KMS-11 (cell line): Measurements from ENCODE around the gene USPL1.

Experiments
- H2AFZ ChIP-seq: fragments of 200-600 bp; sonication (generic); 2 replicates; pipeline ENCODE4 v1.6.1; 2016; ENCODE audit warnings: antibody characterized with exemption, mixed run types, low read depth
- H3K27ac ChIP-seq: fragments of 200-600 bp; sonication (generic); 2 replicates; pipeline ENCODE4 v1.6.1; 2016; ENCODE audit warnings: mild to moderate bottlenecking, mixed run types
- H3K27me3 ChIP-seq: fragments of 200-600 bp; sonication (generic); 2 replicates; pipeline ENCODE4 v1.6.1; 2017; ENCODE audit warnings: mild to moderate bottlenecking, low read depth, mixed run types, moderate library complexity; ENCODE audit not compliant: insufficient read depth
- H3K36me3 ChIP-seq: fragments of 200-600 bp; sonication (generic); 2 replicates; pipeline ENCODE4 v1.6.1; 2017; ENCODE audit warnings: mild to moderate bottlenecking, mixed run types; ENCODE audit not compliant: insufficient read depth
- H3K4me1 ChIP-seq: fragments of 200-600 bp; sonication (generic); 2 replicates; pipeline ENCODE4 v1.6.1; 2016; ENCODE audit warnings: mild to moderate bottlenecking, low read depth, mixed run types; ENCODE audit not compliant: poor library complexity, severe bottlenecking
- H3K4me2 ChIP-seq: fragments of 200-600 bp; sonication (generic); 2 replicates; pipeline ENCODE4 v1.7.0; 2016; ENCODE audit warnings: mild to moderate bottlenecking, mixed run types
- H3K4me3 ChIP-seq: fragments of 200-600 bp; sonication (generic); IDR thresholded peaks from 2 replicates; pipeline ENCODE4 v1.6.1; 2017; ENCODE audit warnings: low read depth, low read length, mixed read lengths; ENCODE audit not compliant: insufficient read depth
- H3K79me2 ChIP-seq: fragments of 200-600 bp; sonication (generic); 2 replicates; pipeline ENCODE4 v1.6.1; 2016; ENCODE audit warnings: low read depth, mixed run types; ENCODE audit not compliant: insufficient read depth
- H3K9ac ChIP-seq: fragments of 200-600 bp; sonication (generic); 2 replicates; pipeline ENCODE4 v1.6.1; 2016; ENCODE audit warnings: mild to moderate bottlenecking, mixed run types
- H4K20me1 ChIP-seq: fragments of 200-600 bp; sonication (generic); 2 replicates; pipeline ENCODE4 v1.6.1; 2016; ENCODE audit warnings: mild to moderate bottlenecking, mixed run types; ENCODE audit not compliant: insufficient read depth
- CTCF ChIP-seq: fragments of 200-600 bp; sonication (generic); conservative IDR thresholded peaks from 2 replicates; pipeline ENCODE4 v1.6.1; 2017; ENCODE audit warnings: low read depth, mild to moderate bottlenecking, antibody characterized with exemption, low read length, moderate library complexity, mixed read lengths

The USPL1 gene

GRCh38 chr13:30673669-30674521 lies 56.2 kb downstream of the USPL1 start:
- no peaks in the 10 kb centered on the region for H3K36me3 ChIP-seq
- no peaks in the 10 kb centered on the region for H3K4me1 ChIP-seq
- no peaks in the 10 kb centered on the region for H4K20me1 ChIP-seq
- no peak overlapping the region for H3K4me2 ChIP-seq
- no peak overlapping the region for H3K27ac ChIP-seq
- peak overlapping the region; percentile 44 for H2AFZ ChIP-seq
- H3K9ac ChIP-seq, result no peak overlapping the region
- H3K79me2 ChIP-seq, result no peaks in the 10 kb centered on the region
- H3K4me3 ChIP-seq, result no peak overlapping the region
- H3K27me3 ChIP-seq, result no peaks in the 10 kb centered on the region
- TF ChIP-seq CTCF, result no peak

GRCh38 chr13:30675717-30676116 lies 58.0 kb downstream of the USPL1 start:
- no peak for TF ChIP-seq CTCF
- Histone ChIP-seq H3K27me3 (no peaks in the 10 kb centered on the region), H3K27ac (no peak overlapping the region), H3K4me1 (no peaks in the 10 kb centered on the region), H3K9ac (no peak overlapping the region), H2AFZ (no peak overlapping the region), H3K36me3 (no peaks in the 10 kb centered on the region), H3K79me2 (no peaks in the 10 kb centered on the region), H3K4me3 (no peak overlapping the region), H3K4me2 (no peak overlapping the region), H4K20me1 (no peaks in the 10 kb centered on the region)

GRCh38 chr13:30676672-30677071 lies 59.0 kb downstream of the USPL1 start:
- H2AFZ ChIP-seq, result no peak overlapping the region
- H3K27ac ChIP-seq, result no peak overlapping the region
- no peaks in the 10 kb centered on the region for H3K4me1 ChIP-seq
- no peaks in the 10 kb centered on the region for H4K20me1 ChIP-seq
- H3K36me3 ChIP-seq, result no peaks in the 10 kb centered on the region
- TF ChIP-seq CTCF, result no peak
- H3K79me2 ChIP-seq, result no peaks in the 10 kb centered on the region
- no peak overlapping the region for H3K4me2 ChIP-seq
- H3K27me3 ChIP-seq, result no peaks in the 10 kb centered on the region
- no peak overlapping the region for H3K4me3 ChIP-seq
- no peak overlapping the region for H3K9ac ChIP-seq

GRCh38 chr13:30679483-30680330 lies 62.0 kb downstream of the USPL1 start:
- Histone ChIP-seq H3K9ac (no peak overlapping the region), H3K27me3 (no peaks in the 10 kb centered on the region), H3K4me3 (no peak overlapping the region), H3K4me1 (no peaks in the 10 kb centered on the region), H4K20me1 (no peaks in the 10 kb centered on the region), H3K79me2 (no peaks in the 10 kb centered on the region), H2AFZ (no peak overlapping the region), H3K36me3 (no peaks in the 10 kb centered on the region), H3K4me2 (no peak overlapping the region), H3K27ac (no peak overlapping the region)
- TF ChIP-seq CTCF, result peak; percentile 54
